MCF 10A (cell line): ENCODE measurements around the gene ANK2. TPM values are rescaled to one million over a fixed set of nuclear protein-coding genes. Genes with fewer than 3 reads are reported as not detected.

Source experiments
- BruUV-seq: library from RNA; stranded (reverse); fragments of 400-500 nt; replicated peaks from 2 replicates; lab custom pipeline; 2021; lab: Mats Ljungman, UMichigan
- CTCF ChIA-PET: fragments of 300-600 bp; sonication (Branson Sonifier 250); formaldehyde crosslinking; extraction: SDS; loops from one replicate; lab custom pipeline; 2021; ENCODE audit warnings: antibody characterized with exemption, inconsistent platforms; lab: Yijun Ruan, JAX
- POLR2A ChIA-PET: fragments of 300-600, 350-650 bp; sonication (Branson Sonifier 250); formaldehyde crosslinking; extraction: SDS; loops from one replicate; lab custom pipeline; 2020; ENCODE audit warnings: antibody characterized with exemption, inconsistent platforms; lab: Yijun Ruan, JAX
- DNase-seq: peaks from one replicate; pipeline ENCODE4 v3.0.0-alpha.2; 2018; ENCODE audit not compliant: unreplicated experiment
- H3K27ac Mint-ChIP-seq: one replicate; pipeline ENCODE4 v1.8.0; 2022; ENCODE audit warnings: mild to moderate bottlenecking, low read depth, mixed read lengths; ENCODE audit not compliant: unreplicated experiment
- H3K27me3 Mint-ChIP-seq: one replicate; pipeline ENCODE4 v1.8.0; 2022; ENCODE audit warnings: mixed read lengths; ENCODE audit not compliant: insufficient read depth, unreplicated experiment
- H3K36me3 Mint-ChIP-seq: one replicate; pipeline ENCODE4 v1.8.0; 2022; ENCODE audit warnings: mild to moderate bottlenecking, moderate library complexity, mixed read lengths; ENCODE audit not compliant: insufficient read depth, unreplicated experiment
- H3K4me1 Mint-ChIP-seq: one replicate; pipeline ENCODE4 v1.8.0; 2022; ENCODE audit warnings: mixed read lengths; ENCODE audit not compliant: insufficient read depth, unreplicated experiment
- H3K4me3 Mint-ChIP-seq: one replicate; pipeline ENCODE4 v1.8.0; 2022; ENCODE audit warnings: mild to moderate bottlenecking, moderate library complexity, mixed read lengths; ENCODE audit not compliant: unreplicated experiment
- H3K9me3 Mint-ChIP-seq: one replicate; pipeline ENCODE4 v1.8.0; 2022; ENCODE audit warnings: mixed read lengths; ENCODE audit not compliant: unreplicated experiment
- intact Hi-C: fragments of 100-400 bp; cut with micrococcal nuclease; formaldehyde crosslinking; loops from 2 replicates; pipeline ENCODE4 v1.14.1; 2022
- total RNA-seq: library from RNA; stranded (reverse); gene quantifications from 2 replicates; pipeline ENCODE4 v1.2.3, GENCODE V29; 2022
- TF ChIP-seq, protein P1 (sequence below): fragments of 200-600 bp; IDR thresholded peaks from one replicate; pipeline ENCODE4 v1.8.0; 2022; ENCODE audit warnings: antibody characterized with exemption, mild to moderate bottlenecking; ENCODE audit not compliant: unreplicated experiment

The ANK2 gene
- total RNA-seq, 1 experiment from 2014 or later = 37.4 TPM

DNA sequence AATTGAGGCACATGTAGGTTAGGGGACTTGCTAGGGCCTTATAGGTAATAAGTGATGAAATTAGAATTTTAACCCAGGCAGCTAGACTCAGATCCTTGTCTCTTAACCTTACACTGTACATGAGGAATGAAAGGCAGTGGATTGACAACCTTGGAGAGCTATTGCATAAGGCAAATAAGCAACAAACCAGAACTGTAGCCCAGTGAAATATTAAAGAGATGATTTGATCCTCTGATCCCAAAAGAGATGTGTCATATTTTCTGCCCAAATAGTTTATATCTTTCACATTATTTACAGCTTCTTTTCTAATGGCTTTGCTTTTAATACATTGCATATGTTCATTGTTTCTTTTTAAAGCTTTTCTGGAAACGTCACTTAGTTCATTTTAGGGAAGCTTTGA, 252.6 kb downstream of the ANK2 start:
- TF ChIP-seq, protein P1, sequence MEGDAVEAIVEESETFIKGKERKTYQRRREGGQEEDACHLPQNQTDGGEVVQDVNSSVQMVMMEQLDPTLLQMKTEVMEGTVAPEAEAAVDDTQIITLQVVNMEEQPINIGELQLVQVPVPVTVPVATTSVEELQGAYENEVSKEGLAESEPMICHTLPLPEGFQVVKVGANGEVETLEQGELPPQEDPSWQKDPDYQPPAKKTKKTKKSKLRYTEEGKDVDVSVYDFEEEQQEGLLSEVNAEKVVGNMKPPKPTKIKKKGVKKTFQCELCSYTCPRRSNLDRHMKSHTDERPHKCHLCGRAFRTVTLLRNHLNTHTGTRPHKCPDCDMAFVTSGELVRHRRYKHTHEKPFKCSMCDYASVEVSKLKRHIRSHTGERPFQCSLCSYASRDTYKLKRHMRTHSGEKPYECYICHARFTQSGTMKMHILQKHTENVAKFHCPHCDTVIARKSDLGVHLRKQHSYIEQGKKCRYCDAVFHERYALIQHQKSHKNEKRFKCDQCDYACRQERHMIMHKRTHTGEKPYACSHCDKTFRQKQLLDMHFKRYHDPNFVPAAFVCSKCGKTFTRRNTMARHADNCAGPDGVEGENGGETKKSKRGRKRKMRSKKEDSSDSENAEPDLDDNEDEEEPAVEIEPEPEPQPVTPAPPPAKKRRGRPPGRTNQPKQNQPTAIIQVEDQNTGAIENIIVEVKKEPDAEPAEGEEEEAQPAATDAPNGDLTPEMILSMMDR = no peak
- ChIA-PET CTCF (interaction anchor here (0.6 to 1.3 kb wide), 3 partner anchors 93 to 1076 kb away, joined by 3 to 4 read pairs (median 3); no protein-coding TSS in a partner anchor), POLR2A (no interaction called here)
- no TSS peak for BruUV-seq
- Mint-ChIP-seq H3K4me1 (peaks cover 6% of the 10 kb centered on the region), H3K27ac (no peak overlapping the region), H3K4me3 (no peak overlapping the region), H3K36me3 (no peaks in the 10 kb centered on the region), H3K9me3 (no peaks in the 10 kb centered on the region), H3K27me3 (no peaks in the 10 kb centered on the region)
- intact Hi-C loops = no loop called here
- DNase-seq = no peak

DNA sequence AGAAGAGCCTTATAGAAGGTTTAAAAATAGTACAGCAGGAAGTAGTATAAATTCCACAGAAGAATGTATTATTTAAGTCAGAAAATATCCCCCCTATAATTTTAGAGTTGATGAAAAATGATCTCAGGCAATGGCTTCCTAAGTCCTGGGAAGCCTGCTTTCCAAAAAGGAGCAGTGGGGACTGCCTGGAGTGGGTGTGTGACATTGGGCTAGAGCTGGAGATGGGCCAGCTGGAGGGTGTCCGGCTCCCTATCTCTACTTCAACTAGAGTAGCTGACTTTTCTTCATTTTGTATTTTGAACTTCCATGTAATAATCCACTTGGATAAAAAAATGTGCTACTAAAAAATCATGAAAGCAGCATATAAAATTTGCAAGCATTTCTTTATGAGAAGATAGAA, 253.9 kb downstream of the ANK2 start:
- Mint-ChIP-seq H3K4me3 (no peak overlapping the region), H3K27ac (no peak overlapping the region), H3K27me3 (no peaks in the 10 kb centered on the region), H3K4me1 (peaks cover 6% of the 10 kb centered on the region), H3K9me3 (no peaks in the 10 kb centered on the region), H3K36me3 (no peaks in the 10 kb centered on the region)
- CTCF ChIA-PET = interaction anchor here (1.1 kb wide), 1 partner anchor 10 kb away, joined by 3 read pairs; no protein-coding TSS in a partner anchor
- no TSS peak for BruUV-seq
- TF ChIP-seq, protein P1 = no peak
- no peak for DNase-seq
- POLR2A ChIA-PET = interaction anchor here (0.7 kb wide), 1 partner anchor 1589 kb away, joined by 3 read pairs; no protein-coding TSS in a partner anchor
- intact Hi-C loops = no loop called here

DNA sequence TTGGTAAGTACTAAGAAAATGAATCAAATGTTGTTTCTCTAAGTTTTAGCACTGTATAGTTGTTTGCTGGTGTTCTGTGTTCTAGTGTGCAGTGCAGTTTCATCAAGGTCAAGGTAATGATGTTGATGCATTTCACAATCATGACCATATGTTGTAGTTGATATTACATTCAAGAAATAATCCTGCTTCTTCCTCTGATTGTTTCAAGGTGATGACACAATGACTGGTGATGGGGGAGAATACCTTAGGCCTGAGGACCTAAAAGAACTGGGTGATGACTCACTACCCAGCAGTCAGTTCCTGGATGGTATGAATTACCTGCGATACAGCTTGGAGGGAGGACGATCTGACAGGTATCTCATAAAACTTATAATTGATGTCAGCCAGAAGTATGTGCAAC, 261.6 kb downstream of the ANK2 start:
- Mint-ChIP-seq H3K27me3 (no peaks in the 10 kb centered on the region), H3K4me1 (no peaks in the 10 kb centered on the region), H3K9me3 (no peaks in the 10 kb centered on the region), H3K4me3 (no peak overlapping the region), H3K27ac (no peak overlapping the region), H3K36me3 (peaks cover 6% of the 10 kb centered on the region)
- intact Hi-C loops = no loop called here
- ChIA-PET POLR2A (no interaction called here), CTCF (no interaction called here)
- DNase-seq = peak; percentile 90
- BruUV-seq = no TSS peak
- TF ChIP-seq, protein P1 = no peak

DNA sequence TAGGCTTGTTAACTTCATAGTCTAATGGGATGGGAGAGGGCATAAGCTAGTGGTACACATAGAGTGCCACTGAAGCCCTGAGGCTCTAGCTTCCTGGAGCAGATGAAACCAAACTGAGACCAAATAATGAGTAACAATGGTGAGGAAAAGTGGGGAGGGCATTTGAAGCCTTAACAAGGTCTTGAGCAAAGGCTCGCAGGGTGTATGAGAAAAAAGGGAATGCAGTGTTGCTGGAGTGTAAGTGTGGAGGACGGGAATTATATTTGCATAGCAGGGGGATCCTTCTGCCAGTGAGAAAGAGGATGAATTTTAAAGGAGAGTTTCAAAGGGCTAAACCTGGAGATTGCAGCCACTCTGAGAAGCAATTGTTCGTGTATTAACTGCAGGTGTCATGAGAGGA, 263.1 kb downstream of the ANK2 start:
- POLR2A ChIA-PET = no interaction called here
- no peak for DNase-seq
- CTCF ChIA-PET = interaction anchor here (0.6 to 0.7 kb wide), 2 partner anchors 9 to 237 kb away, joined by 3 to 4 read pairs; no protein-coding TSS in a partner anchor
- TF ChIP-seq, protein P1 = no peak
- BruUV-seq = no TSS peak
- peaks cover 6% of the 10 kb centered on the region for H3K36me3 Mint-ChIP-seq
- no peaks in the 10 kb centered on the region for H3K9me3 Mint-ChIP-seq
- intact Hi-C loops = no loop called here
- no peak overlapping the region for H3K4me3 Mint-ChIP-seq
- H3K27me3 Mint-ChIP-seq = no peaks in the 10 kb centered on the region
- H3K4me1 Mint-ChIP-seq = no peaks in the 10 kb centered on the region
- no peak overlapping the region for H3K27ac Mint-ChIP-seq
